ENCODE data around the gene COL4A1.

The COL4A1 gene

GRCh38 chr13:110263404-110263803 lies 43.6 kb downstream of the COL4A1 start:
- Mint-ChIP-seq H3K27ac (no peak overlapping the region), H3K36me3 (no peaks in the 10 kb centered on the region), H3K4me1 (ENCODE audit: low read depth) (no peaks in the 10 kb centered on the region), H3K9me3 (ENCODE audit: low read depth) (no peaks in the 10 kb centered on the region), H3K27me3 (peaks cover 23% of the 10 kb centered on the region), H3K4me3 (no peak overlapping the region)

DNA sequence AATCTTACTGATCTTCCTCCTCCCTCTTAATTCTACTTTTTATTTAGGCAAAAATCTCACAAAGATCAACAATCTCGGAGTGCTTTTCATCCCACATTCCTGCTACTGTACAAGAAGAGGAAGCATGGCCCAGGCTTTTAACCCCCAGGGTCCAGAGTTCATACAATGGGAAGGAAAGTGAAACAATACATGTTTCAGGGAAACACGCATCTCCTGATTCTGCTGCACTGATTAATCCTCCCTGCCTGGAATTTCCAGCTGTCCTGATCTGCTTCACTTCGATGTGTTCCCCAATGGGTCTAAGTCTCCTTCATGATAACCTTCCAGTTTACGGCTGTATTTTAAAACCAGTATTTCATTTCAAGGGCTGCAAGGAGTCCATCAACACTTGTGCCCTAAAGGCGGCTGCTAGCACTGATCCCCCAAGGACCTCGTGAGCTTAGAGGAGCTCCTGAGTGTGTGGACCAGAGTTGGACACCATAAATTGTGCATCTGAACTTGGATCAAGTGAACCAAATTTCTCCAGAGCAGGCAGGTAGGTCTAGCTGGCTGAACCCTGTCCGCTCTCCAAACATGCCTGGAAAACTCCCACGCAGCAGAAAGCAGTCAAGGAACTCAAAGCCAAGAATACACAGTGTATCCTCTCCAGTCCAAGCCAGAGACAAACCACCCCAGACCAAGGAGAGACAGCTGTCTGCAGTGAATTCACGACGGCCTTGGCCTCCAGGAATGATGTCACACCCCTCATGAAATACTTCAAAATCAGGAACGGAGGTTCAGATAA lies 44.3 kb downstream of the COL4A1 start:
- Mint-ChIP-seq H3K27me3 (peaks cover 23% of the 10 kb centered on the region), H3K27ac (no peak overlapping the region), H3K36me3 (no peaks in the 10 kb centered on the region), H3K4me1 (ENCODE audit: low read depth) (no peaks in the 10 kb centered on the region), H3K4me3 (no peak overlapping the region), H3K9me3 (ENCODE audit: low read depth) (no peaks in the 10 kb centered on the region)

GRCh38 chr13:110262082-110262436 lies 44.9 kb downstream of the COL4A1 start:
- Mint-ChIP-seq H3K27me3 (peaks cover 23% of the 10 kb centered on the region), H3K27ac (no peak overlapping the region), H3K4me1 (ENCODE audit: low read depth) (no peaks in the 10 kb centered on the region), H3K4me3 (no peak overlapping the region), H3K9me3 (ENCODE audit: low read depth) (no peaks in the 10 kb centered on the region), H3K36me3 (no peaks in the 10 kb centered on the region)

GRCh38 chr13:110261166-110262081 lies 45.5 kb downstream of the COL4A1 start:
- Mint-ChIP-seq H3K4me3 (no peak overlapping the region), H3K36me3 (no peaks in the 10 kb centered on the region), H3K9me3 (ENCODE audit: low read depth) (no peaks in the 10 kb centered on the region), H3K27me3 (peaks cover 23% of the 10 kb centered on the region), H3K4me1 (ENCODE audit: low read depth) (no peaks in the 10 kb centered on the region), H3K27ac (no peak overlapping the region)

GRCh38 chr13:110259651-110260050 lies 47.3 kb downstream of the COL4A1 start:
- Mint-ChIP-seq H3K9me3 (ENCODE audit: low read depth) (peaks cover 4% of the 10 kb centered on the region), H3K36me3 (no peaks in the 10 kb centered on the region), H3K27me3 (peaks cover 19% of the 10 kb centered on the region), H3K27ac (no peak overlapping the region), H3K4me1 (ENCODE audit: low read depth) (no peaks in the 10 kb centered on the region), H3K4me3 (no peak overlapping the region)

DNA sequence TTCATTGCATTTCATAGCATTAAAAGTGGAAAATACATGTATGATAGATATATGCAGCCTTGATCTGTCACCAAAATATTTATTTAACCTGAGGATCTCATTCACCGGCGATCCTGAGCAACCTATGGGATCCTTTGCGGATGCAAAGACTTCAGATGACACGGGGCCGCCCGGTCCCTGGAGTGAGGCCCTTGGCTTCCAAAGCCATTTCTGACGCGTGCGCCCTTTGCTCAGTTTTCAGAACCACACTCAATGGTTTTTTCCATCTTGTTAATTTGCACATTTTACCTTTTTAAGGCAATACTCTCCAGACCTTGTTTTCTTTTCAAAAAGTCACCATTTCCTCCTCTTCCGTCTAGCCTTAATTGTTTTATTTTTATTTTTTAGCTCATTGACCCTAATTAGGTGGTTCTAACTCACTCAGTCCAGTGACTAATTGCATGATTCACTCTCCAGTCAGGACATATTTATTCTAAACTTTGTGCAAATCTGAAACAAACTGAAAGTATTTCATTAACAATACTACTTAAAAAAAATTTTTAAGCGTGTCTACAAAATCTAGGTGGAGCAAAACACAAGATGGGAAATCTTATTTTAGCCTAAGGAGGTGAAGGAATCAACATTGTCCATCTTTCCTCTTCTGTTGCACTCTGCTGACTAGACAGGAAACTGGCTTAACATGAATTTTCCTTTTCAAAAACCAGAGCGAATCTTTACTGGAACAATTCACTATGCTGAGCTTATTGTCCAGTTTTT lies 47.9 kb downstream of the COL4A1 start:
- H3K27ac Mint-ChIP-seq = no peak overlapping the region
- H3K36me3 Mint-ChIP-seq = no peaks in the 10 kb centered on the region
- peaks cover 18% of the 10 kb centered on the region for H3K27me3 Mint-ChIP-seq
- no peaks in the 10 kb centered on the region for H3K4me1 Mint-ChIP-seq (ENCODE audit: low read depth)
- no peak overlapping the region for H3K4me3 Mint-ChIP-seq
- H3K9me3 Mint-ChIP-seq (ENCODE audit: low read depth) = peaks cover 4% of the 10 kb centered on the region

- Mint-ChIP-seq H3K27me3 (peaks cover 13% of the 10 kb centered on the region), H3K4me1 (ENCODE audit: low read depth) (no peaks in the 10 kb centered on the region), H3K9me3 (ENCODE audit: low read depth) (peaks cover 4% of the 10 kb centered on the region), H3K4me3 (no peak overlapping the region), H3K27ac (no peak overlapping the region), H3K36me3 (no peaks in the 10 kb centered on the region)
These were observed 49.5 kb downstream of the COL4A1 start for GRCh38 chr13:110257408-110257807.

- Mint-ChIP-seq H3K27ac (no peak overlapping the region), H3K27me3 (peaks cover 10% of the 10 kb centered on the region), H3K4me1 (ENCODE audit: low read depth) (no peaks in the 10 kb centered on the region), H3K36me3 (no peaks in the 10 kb centered on the region), H3K4me3 (no peak overlapping the region), H3K9me3 (ENCODE audit: low read depth) (peaks cover 4% of the 10 kb centered on the region)
These were observed 50.6 kb downstream of the COL4A1 start for GRCh38 chr13:110256126-110256905.

GRCh38 chr13:110254751-110255553 lies 52.0 kb downstream of the COL4A1 start:
- Mint-ChIP-seq H3K4me1 (ENCODE audit: low read depth) (no peaks in the 10 kb centered on the region), H3K36me3 (no peaks in the 10 kb centered on the region), H3K9me3 (ENCODE audit: low read depth) (peaks cover 4% of the 10 kb centered on the region), H3K27ac (peak overlapping the region; percentile 78), H3K27me3 (peaks cover 4% of the 10 kb centered on the region), H3K4me3 (no peak overlapping the region)

DNA sequence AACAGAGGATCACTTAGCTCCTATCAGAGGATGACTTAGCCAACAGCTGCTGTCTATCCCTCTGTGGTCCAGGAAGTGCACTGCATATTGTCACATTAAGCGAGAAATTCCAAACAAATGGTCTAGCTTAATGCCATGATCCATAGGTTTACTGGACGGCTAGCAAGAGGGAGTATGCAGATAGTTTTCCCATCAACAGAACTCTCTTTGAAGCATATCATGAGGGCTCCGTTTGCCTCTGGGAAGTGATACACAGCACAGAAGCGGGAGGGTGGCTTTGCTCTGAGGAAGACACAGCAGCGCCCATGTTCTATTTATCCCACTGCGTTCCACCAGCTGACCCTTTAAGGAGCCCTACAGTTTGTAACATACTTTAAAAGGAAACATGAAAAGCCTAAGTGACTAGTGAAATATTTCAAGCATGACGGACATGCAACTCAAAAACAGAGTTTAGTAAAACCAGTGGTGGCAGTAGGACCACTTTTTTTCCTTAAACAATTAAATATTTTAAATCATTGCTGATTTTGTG lies 52.7 kb downstream of the COL4A1 start:
- peaks cover 4% of the 10 kb centered on the region for H3K9me3 Mint-ChIP-seq (ENCODE audit: low read depth)
- no peaks in the 10 kb centered on the region for H3K36me3 Mint-ChIP-seq
- no peaks in the 10 kb centered on the region for H3K4me1 Mint-ChIP-seq (ENCODE audit: low read depth)
- peaks cover 1% of the 10 kb centered on the region for H3K27me3 Mint-ChIP-seq
- H3K27ac Mint-ChIP-seq = no peak overlapping the region
- no peak overlapping the region for H3K4me3 Mint-ChIP-seq

- H3K27me3 Mint-ChIP-seq = no peaks in the 10 kb centered on the region
- H3K9me3 Mint-ChIP-seq (ENCODE audit: low read depth) = peaks cover 3% of the 10 kb centered on the region
- no peaks in the 10 kb centered on the region for H3K36me3 Mint-ChIP-seq
- H3K4me1 Mint-ChIP-seq (ENCODE audit: low read depth) = no peaks in the 10 kb centered on the region
- no peak overlapping the region for H3K27ac Mint-ChIP-seq
- no peak overlapping the region for H3K4me3 Mint-ChIP-seq
These were observed 55.7 kb downstream of the COL4A1 start for GRCh38 chr13:110251193-110251819.

- Mint-ChIP-seq H3K4me3 (no peak overlapping the region), H3K27ac (no peak overlapping the region), H3K9me3 (ENCODE audit: low read depth) (no peaks in the 10 kb centered on the region), H3K4me1 (ENCODE audit: low read depth) (no peaks in the 10 kb centered on the region), H3K36me3 (no peaks in the 10 kb centered on the region), H3K27me3 (no peaks in the 10 kb centered on the region)
These were observed 56.6 kb downstream of the COL4A1 start for GRCh38 chr13:110250258-110250891.

DNA sequence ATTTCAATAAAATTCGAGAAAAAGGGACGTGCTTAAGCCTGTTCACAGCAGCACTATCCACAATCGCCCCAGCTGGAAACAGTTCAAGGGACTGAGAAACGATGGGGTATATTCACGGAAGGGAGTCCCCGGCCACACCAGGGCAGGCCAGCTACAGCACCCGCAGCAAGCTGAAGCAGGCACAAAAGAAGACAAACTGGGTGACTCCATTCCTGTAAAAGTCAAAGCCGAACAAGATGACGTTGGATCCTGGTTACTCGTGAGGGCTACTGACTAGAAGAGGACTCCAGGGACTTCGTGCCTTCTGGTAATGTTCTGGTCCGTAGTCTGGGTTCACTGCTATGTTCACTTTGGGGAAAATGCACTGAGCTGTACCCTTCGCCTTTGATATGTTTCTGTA lies 57.6 kb downstream of the COL4A1 start:
- no peak overlapping the region for H3K4me3 Mint-ChIP-seq
- H3K27me3 Mint-ChIP-seq = peaks cover 4% of the 10 kb centered on the region
- no peaks in the 10 kb centered on the region for H3K4me1 Mint-ChIP-seq (ENCODE audit: low read depth)
- no peaks in the 10 kb centered on the region for H3K9me3 Mint-ChIP-seq (ENCODE audit: low read depth)
- no peaks in the 10 kb centered on the region for H3K36me3 Mint-ChIP-seq
- H3K27ac Mint-ChIP-seq = no peak overlapping the region
